Esophagus muscularis mucosa (tissue), 3 donors: ENCODE measurements around the gene VDR.

Source experiments
- POLR2AphosphoS5 ChIP-seq, 2 donors: sonication (generic); formaldehyde crosslinking; IDR thresholded peaks; one replicate each; pipeline ENCODE4 v1.6.1; 2017; ENCODE audit warnings: antibody characterized with exemption in 2 of 2
- TF ChIP-seq, protein P1 (sequence below), 3 experiments: fragments of 200-600 bp in 2 of 3; fragments of 450-650 bp in 1 of 3; sonication (generic) in 2 of 3; IDR thresholded peaks; one replicate each; pipeline ENCODE4 v1.5.1; 2017 to 2019; ENCODE audit warnings: antibody characterized with exemption in 3 of 3, mild to moderate bottlenecking in 2 of 3, moderate library complexity in 1 of 3

DNA sequence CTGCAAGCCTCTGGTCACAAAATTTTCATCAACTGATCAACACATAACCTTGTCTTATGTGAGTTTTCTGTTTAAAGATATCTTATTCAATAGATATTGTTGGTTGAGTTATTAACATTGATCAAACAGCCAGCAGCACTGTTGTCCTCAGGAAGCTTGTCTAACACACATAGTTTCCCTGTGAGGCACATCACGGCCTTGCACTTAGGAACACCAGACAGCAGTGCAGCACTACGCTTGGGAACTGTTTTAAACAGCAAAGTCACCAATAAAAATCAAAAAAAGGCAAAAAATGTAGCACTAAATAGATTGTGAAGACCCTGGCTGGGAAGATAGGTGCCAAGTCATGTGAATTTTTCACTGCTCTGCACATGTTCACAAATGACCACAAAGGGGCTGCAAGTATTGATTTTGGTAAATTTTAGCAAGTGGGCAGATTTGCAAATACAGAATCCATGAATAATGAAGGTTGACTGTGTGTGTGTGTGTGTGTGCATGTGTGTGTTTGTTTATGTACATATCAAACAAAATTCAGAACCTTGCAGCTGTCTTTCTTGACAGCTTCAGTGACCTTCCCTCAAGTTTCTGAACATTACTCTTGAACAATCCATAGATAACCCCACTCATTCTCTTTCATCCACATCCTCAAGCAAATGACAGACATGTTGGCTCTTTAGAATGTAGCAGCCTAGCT lies 28.9 kb downstream of the VDR start:
- TF ChIP-seq, protein P1, sequence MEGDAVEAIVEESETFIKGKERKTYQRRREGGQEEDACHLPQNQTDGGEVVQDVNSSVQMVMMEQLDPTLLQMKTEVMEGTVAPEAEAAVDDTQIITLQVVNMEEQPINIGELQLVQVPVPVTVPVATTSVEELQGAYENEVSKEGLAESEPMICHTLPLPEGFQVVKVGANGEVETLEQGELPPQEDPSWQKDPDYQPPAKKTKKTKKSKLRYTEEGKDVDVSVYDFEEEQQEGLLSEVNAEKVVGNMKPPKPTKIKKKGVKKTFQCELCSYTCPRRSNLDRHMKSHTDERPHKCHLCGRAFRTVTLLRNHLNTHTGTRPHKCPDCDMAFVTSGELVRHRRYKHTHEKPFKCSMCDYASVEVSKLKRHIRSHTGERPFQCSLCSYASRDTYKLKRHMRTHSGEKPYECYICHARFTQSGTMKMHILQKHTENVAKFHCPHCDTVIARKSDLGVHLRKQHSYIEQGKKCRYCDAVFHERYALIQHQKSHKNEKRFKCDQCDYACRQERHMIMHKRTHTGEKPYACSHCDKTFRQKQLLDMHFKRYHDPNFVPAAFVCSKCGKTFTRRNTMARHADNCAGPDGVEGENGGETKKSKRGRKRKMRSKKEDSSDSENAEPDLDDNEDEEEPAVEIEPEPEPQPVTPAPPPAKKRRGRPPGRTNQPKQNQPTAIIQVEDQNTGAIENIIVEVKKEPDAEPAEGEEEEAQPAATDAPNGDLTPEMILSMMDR (IDR thresholded peaks at IDR 0.05), result no peak
- TF ChIP-seq POLR2AphosphoS5 (IDR thresholded peaks at IDR 0.05), result no peak
